ENCODE data around the gene DERA.
"Not testable (repeated sequence)": the region's sequence is repeated elsewhere in the genome, so short reads cannot be mapped to it uniquely, and the experiment has no call there.

The DERA gene

DNA sequence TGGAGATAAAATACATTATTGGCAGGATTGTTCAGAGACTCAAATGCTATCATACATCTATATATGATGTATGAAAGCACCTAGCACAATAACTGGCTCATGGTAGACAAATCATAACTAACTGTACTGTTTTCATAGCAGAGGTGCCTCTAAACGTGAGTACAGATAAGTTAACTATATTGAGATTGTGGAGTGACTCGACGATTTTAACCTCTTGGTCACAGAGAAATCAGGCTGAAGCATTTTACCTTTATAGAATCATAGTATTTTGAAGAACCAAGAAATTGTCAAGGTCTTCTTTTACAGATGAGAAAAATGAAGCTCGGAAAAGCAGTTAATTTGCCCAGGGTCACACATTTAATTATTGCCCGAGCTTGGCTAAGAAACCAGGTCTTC lies 666 bp upstream of the DERA start:
- no peak for DNase-seq

DNA sequence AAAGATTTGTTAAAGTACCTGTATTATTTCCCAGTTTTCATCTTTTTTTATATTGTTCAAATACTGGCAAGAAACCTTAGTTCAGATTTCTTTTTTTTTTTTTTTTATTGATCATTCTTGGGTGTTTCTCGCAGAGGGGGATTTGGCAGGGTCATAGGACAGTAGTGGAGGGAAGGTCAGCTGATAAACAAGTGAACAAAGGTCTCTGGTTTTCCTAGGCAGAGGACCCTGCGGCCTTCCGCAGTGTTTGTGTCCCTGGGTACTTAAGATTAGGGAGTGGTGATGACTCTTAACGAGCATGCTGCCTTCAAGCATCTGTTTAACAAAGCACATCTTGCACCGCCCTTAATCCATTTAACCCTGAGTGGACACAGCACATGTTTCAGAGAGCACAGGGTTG lies 799 bp downstream of the DERA start:
- DNase-seq, result not testable (repeated sequence)

DNA sequence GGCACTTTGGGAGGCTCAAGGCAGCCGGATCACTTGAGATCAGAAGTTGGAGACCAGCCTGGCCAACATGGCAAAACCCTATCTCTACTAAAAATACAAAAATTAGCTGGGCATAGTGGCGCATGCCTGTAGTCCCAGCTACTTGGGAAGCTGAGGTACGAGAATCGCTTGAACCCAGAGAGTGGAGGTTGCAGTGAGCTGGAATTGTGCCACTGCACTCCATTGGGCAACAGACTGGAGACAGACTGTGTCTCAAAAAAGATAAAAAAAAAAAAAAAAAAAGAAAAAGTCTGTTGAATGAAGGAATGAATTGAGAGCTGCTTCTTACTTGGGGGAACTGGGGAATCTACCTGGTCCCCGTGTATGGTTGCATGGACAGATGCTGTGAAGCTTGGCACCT lies 3.0 kb downstream of the DERA start:
- DNase-seq, result not testable (repeated sequence)

DNA sequence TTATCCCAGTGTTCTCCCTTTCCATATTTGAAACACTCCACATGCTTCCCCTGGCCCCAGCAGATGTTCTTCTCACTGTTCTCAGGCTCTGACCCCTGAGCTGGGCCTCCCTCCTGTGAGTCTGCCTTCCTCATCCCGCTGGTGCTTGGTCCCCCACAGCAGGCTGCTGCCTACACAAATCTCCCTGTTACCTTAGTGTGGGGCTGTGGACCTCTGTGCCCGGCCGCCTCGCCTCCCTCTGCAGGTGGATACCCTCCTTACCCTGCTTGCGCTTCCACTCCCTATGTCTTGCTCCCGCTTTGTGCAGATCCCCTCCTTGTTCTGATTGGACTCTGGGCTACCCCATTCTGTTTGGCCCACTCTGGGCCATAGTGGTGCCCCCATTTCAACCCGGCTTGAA lies 6.9 kb downstream of the DERA start:
- DNase-seq, result no peak

DNA sequence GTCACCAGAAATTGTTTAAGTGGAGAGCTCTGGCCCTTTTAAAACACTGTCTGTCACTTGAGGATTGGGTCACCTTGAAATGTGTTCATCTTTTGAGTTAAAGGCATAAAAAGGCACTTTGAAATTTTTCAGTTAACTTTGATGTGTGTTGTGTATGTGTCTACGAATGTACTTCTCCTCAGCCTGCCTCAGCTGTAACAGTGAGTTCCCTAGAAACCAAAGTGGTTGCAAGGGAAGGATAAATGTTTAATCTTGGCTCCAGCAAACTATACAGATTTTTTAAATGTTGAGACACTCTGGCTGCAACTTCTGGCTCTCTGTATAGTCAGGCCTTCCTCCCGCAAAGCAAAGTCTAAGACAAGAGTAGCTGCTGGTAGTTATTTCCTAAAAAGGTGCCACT lies 8.3 kb downstream of the DERA start:
- DNase-seq, result no peak

DNA sequence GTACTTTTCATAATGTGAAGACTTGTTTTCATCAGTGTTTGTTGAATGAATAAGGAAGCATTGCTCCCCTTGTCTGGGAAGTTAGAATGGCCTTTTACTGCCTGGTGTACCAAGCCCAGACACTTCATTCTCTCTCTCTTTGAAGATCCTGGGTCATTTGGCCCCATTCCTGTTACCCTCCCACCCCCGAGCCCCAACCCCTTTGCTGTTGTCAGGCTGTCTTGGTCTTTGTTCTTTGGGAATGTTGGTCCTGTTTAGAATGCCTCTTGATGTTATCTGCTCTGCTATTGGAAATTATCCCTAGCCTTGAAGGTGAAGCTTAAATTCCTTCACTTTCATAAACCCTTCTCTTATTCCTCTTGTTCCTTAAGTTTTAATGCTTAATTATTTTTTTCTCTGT lies 13.8 kb downstream of the DERA start:
- no peak for DNase-seq

DNA sequence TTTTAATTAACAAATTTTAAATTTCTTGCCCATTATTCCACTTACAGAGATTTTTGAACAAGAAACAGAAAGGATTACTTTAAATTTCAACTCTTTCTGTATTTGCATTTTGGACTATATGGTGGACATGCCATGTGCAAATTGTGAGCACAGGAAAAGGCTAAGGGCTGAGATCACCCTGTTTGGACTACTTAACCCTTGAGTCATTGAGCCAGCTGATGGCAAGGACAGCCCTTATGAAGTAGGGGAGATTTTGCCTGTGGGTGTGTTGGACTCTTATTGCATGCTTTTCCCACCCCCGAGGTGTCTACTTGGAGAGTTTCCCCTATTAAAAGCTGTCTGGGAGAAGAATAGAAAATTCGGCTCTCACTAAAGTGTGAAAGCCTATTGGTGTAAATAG lies 17.2 kb downstream of the DERA start:
- no peak for DNase-seq

DNA sequence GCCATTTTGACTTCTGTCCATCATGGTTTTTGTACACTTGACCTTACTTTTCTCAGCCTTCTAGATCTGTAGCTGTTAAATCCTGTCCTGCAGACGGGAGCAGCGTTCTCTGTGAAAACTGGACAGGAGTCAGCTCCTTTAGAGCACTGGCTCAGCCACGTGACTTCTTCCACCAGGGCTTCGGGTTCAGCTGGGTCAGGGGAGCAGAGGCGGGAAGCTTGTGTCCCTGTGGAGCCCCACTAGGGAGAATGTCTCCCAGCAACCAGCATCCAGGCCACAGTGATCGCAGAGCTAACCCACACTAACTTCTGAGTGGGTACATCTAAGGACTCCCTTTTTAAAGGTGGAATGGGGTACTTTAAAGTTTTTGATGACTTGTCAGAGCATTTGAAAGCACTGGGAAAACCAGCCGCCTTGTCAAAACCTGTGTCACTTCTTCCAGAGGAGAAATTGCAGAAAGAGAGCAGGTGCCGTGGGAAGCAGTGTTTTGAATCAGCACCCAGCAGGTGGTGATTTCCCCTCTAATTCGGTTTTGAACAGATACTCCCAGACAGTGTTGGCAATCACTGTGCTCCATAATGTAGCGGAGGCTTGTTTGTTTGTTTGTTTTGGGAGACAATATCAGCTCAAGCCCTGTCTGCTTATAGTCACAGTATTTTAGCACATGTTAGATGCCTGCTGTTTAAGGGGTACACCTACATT lies 17.9 kb downstream of the DERA start:
- no peak for DNase-seq

DNA sequence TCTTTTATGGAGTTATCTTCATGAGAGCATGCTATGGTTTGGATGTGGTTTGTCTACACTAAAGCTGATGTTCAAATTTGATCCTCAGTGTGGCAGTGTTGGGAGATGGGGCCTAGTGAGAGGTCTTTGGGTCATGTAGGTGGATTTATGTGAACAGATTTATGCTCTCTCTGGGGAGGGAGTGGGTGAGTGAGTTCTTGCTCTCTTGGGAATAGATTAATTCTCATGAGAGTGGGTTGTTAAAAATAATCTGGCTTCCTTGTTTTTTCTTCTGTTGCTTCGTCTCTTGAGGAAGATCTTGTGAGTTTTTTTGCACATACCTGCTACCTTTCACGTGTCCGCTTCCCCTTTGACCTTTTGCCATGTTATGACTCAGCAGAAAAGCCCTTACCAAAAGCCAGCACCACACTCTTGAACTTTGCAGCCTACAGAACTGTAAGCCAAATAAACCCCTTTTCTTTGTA lies 20.5 kb downstream of the DERA start:
- DNase-seq, result no peak

DNA sequence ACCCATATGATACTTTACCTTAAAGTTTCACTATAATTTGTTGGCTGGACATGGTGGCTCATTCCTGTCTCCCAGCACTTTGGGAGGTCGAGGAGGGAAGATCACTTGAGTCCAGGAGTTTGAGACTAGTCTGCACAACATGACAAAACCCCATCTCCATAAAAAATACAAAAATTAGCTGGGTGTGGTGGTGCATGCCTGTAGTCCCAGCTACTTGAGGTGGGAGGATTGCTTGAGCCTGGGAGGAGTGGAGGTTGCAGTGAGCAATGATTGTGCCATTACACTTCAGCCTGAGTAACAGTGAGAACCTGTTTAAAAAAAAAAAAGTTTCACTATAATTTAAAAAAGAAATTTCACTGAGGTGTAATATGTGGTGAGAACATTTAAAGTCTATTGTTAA lies 21.2 kb downstream of the DERA start:
- no peak for DNase-seq

DNA sequence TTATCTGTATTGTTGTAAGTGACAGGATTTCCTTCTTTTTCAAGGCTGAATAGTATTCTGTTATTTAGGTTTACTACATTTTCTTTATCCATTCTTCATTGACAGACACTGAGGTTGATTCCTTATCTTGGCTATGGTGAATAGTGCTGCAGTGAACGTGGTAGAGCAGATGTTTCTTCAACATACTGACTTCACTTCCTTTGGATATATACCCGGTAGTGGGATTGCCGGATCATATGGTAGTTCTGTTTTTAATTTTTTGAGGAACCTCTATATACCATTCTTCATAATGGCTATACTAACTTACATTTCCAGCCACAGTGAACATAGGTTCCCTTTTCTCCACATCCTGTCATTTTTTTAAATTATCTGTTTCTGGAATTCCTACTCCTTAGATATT lies 21.8 kb downstream of the DERA start:
- no peak for DNase-seq

DNA sequence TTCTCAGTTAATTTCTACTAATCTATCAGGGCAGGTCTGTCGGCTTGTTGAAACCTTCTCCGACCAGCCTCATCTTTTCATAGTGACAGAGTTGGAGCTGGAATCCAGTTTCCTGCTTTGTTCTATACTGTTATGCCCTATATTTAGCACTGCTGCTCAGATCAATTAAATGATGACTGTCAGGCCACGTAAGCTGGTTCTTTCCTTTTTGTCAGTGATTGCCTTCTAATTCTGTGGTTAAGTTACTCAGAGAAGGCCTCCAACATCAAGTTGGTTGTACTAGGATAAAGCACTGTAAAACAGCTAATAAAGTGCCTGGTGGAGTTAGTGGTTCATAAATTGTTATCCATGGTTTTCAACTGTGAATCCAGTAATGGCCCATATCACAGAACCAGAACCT lies 22.6 kb downstream of the DERA start:
- DNase-seq, result no peak

DNA sequence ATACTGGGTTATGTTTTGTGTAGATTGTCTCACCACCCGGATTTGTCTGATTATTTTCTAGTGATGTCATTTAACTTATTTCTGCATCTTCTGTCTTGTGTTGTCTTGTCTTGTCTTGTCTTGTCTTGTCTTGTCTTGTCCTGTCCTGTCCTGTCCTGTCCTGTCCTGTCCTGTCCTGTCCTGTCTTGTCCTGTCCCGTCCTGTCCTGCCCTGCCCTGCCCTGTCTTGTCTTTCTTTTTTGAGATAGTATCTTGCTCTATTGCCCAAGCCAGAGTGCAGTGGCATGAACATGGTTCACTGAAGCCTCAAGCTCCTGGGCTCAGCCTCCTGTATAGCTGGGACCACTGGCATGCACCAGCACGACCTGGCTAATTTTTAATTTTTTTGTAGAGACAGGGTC lies 25.6 kb downstream of the DERA start:
- no peak for DNase-seq

DNA sequence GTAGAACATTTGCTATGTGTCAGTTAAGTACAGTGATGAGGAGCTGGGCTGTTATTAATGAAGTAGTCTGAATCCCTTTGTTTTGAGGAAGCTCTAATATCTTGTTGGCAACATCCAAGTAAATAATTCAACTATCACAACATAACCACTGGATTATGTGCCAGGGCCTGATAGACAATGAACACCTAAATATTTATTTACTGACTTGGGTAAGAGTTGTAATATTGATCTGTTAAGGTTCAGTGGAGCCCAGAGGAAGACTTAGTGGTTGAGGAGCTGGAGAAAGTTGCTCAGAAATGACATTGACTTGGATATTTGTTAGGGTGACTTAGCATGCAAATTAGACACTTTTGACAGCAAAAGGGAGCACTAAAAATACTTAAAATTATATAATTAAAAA lies 26.8 kb downstream of the DERA start:
- no peak for DNase-seq

DNA sequence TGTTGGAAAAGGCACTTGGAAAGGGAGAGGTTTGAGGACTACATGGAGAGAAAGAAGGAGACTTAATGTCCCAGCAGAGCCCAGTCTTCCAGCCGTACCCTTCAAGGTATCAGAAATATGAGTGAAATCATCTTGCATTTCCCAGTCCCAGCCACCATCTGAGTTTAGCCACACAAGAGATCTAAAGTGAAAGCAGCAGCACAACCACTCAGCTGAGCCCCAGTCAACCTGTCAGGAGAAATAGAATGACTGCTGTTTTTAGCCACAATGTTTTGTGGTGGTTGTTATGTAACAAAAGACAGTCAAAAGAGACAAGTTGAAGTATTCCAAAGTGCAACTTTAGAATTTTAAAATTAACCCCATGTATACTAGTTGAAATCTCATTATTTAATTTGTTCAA lies 28.0 kb downstream of the DERA start:
- DNase-seq, result no peak

DNA sequence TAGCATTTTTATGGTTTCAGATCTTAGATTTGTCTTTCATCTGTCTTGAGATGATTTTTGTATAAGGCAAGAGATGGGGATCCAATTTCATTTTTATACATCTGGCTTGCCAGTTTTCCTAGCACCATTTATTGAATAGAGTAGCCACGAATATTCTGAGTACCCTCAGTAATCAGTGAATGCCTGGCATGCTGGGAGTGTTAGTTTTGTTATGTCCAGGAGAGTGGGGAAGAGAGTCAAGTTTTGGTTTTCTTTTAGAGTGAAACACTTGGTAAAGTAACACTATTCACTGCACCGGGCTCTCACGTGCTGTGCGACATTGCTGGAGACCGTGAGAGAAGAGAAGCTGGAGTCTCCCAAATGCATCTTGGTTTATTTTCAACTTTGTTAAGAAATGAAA lies 31.3 kb downstream of the DERA start:
- DNase-seq, result no peak

DNA sequence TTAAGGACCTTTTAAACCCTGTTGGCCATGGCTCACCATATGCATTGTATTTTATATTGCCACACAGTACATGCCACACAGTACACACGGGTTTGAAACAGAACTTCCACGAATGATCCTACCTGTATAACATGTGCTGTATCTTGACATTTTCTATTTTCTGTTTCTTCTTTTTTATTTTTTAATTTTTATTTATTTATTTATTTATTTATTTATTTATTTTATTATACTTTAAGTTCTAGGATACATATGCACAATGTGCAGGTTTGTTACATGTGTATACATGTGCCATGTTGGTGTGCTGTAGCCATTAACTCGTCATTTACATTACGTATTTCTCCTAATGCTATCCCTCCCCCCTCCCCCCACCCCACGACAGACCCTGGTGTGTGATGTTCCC lies 32.4 kb downstream of the DERA start:
- DNase-seq, result not testable (repeated sequence)

DNA sequence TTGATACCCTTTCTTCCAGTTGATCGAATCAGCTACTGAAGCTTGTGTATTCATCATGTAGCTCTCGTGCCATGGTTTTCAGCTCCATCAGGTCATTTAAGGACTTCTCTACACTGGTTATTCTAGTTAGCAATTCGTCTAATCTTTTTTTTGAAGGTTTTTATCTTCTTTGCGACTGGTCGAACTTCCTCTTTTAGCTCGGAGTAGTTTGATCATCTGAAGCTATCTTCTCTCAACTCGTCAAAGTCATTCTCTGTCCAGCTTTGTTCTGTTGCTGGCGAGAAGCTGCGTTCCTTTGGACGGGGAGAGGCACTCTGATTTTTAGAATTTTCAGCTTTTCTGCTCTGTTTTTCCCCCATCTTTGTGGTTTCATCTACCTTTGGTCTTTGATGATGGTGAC lies 37.3 kb downstream of the DERA start:
- DNase-seq, result not testable (repeated sequence)

DNA sequence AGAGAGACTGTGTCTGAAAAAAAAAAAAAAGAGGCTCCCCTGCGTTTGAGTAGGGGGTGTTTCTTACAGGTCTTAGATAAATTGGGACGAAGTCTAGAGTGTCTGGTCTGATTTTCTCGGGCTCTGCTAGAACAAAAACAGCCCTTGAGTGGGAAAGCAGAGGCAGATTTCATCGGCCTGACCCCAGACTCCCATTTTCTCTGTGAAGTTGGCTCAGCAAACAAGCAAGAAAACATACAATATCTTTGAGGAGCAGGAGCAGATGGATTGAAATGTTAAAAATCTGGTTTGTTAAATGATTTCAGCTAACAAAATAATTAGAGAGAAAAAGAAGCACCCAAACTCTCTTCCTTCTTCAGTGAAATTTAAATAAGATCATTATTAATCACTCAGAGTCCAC lies 44.1 kb downstream of the DERA start:
- no peak for DNase-seq

DNA sequence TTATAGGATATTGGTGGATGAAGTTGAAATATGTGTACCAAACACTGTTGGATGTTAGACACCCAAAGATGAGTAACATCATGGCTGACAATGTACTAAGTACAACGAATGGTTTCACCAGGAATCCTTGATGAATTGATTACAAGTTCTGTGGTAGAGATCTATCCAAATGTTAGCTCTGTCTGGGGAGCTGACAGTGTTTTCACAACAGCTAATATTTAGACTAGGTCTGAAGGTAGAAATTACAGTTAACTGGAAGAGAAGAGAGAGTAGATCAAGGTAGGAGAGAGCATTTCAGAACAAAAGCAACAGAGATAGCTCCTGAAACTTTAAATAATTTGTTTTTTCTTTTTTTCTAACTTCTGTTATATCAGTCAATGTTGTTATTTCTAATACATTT lies 44.9 kb downstream of the DERA start:
- DNase-seq, result no peak

DNA sequence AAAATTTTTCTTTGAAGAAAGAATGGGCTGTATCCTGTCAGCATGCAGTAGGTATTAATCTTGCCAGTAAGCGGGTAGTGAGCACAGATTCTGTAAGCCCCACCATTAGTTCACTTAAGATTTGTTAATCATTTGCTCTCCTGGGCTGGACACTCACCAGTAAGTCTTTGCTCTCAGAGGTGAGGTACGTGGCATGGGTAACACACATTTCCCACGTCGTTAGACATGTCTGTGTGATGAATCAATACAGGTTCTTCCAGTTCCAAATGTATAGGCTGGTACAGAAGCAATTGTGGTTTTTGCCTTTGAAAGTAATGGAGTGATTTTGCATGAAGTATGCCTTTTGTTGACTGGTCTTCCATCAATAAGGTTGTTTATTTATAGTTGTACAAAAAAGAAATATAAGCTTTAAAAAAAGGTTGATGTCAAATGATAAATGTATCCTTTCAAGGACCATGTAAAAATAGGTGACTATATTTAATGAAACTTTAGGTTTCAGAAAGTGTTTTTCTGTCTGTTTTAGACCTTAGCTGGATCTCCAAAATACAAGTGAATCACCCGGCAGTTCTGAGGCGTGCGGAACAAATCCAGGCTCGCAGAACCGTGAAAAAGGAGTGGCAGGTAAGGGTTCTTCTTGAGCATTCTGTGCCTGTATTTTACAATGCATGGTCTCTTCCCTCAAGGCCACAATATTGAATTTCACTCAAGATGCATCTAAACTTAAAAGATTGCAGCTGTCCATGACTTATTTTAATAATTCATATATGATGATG lies 45.5 kb downstream of the DERA start:
- no peak for DNase-seq

DNA sequence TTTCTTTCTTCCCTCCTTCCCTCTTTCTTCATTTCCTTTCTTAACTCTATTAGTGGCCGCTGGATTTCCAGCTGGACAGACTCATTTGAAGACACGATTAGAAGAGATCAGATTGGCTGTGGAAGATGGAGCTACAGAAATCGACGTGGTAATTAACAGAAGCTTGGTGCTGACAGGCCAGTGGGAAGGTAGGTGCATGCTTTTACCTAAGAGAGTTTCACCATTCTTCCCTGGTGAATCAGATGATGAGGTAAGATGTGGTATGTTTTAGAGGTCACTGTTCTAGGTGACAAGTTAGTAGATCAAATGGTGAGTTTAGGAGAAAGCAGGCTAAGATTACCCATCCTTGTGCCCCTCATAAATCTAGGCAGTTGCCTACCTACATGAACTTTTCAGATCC lies 51.6 kb downstream of the DERA start:
- DNase-seq, result no peak

DNA sequence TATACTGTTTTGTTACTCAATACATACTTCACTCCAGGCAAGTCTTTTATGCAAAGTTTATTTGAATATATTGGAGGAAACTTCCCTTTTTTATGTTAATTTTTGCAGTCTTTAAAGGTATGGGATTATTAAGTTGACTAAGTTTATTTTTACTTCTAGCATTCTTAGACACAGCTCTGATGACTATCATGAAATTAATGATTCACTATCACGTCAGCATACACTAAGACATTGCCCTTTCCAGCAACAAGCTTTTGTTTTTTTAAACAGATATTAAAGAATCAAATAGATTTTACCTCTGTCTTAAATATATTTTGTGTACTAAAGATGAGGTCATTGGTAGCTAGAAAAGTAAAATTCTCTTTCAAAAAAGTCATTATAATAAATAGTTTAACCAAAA lies 52.1 kb downstream of the DERA start:
- DNase-seq, result no peak

DNA sequence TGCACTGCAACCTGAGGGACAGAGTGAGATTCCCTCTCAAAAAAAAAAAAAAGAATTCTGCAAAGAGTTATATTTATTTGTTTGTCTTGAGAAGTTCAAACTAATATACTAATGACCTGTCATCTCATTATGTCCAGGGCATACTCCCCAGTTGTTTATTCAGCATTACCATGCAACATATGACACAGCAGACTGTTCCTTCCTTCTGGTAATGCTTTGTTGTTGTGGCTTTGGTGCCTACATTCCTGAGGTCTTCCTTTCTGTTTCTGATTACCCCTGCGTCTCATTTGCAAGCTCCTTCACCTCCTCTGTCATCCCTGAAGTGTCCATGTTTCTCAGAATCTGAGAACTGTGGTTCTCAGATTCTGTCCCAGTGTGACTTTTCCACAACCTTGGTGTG lies 55.3 kb downstream of the DERA start:
- DNase-seq, result no peak

DNA sequence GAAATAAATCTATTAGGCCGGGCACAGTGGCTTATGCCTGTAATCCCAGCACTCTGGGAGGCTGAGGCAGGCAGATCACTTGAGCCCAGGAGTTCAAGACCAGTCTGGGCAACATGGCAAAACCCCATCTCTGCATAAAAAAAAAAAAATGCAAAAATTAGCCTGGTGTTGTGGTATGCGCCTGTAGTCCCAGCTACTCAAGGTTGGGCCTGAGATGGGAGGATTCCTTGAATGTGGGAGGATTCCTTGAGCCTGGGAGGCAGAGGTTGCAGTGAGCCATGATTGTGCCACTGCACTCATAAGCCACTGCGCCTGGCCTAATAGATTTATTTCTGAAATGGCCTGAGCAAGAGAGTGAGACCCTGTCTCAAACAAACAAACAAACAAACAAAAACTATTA lies 55.9 kb downstream of the DERA start:
- not testable (repeated sequence) for DNase-seq

Data from CD4-positive, alpha-beta T cell treated with Interferon gamma for 1 hour (primary cell).